GM12872 (cell line): ENCODE results near the gene CDH4.

Experiments
- TF ChIP-seq, protein P1 (sequence below): IDR thresholded peaks from 3 replicates; pipeline ENCODE4 v1.5.1; 2011; ENCODE audit warnings: low read depth, mild to moderate bottlenecking, low read length, moderate library complexity; ENCODE audit not compliant: insufficient read depth

Gene CDH4

GRCh38 chr20:61977419-61977786, 725.3 kb downstream of the CDH4 start:
- TF ChIP-seq, protein P1, sequence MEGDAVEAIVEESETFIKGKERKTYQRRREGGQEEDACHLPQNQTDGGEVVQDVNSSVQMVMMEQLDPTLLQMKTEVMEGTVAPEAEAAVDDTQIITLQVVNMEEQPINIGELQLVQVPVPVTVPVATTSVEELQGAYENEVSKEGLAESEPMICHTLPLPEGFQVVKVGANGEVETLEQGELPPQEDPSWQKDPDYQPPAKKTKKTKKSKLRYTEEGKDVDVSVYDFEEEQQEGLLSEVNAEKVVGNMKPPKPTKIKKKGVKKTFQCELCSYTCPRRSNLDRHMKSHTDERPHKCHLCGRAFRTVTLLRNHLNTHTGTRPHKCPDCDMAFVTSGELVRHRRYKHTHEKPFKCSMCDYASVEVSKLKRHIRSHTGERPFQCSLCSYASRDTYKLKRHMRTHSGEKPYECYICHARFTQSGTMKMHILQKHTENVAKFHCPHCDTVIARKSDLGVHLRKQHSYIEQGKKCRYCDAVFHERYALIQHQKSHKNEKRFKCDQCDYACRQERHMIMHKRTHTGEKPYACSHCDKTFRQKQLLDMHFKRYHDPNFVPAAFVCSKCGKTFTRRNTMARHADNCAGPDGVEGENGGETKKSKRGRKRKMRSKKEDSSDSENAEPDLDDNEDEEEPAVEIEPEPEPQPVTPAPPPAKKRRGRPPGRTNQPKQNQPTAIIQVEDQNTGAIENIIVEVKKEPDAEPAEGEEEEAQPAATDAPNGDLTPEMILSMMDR: no peak

DNA sequence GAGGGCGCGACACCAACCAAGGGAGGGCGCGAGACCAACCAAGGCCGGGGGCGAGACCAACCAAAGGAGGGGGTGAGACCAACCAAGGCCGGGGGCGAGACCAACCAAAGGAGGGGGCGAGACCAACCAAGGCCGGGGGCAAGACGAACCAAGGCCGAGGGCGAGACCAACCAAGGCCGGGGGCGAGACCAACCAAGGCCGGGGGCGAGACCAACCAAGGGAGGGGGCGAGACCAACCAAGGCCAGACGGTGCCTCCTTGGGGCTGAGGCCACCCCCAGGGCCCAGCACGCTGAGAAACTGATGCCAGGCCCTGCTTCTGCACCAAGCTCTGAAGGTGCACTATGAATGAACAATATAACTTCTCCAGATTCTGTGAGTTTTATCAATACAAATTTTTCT, 726.4 kb downstream of the CDH4 start:
- TF ChIP-seq, protein P1: no peak

DNA sequence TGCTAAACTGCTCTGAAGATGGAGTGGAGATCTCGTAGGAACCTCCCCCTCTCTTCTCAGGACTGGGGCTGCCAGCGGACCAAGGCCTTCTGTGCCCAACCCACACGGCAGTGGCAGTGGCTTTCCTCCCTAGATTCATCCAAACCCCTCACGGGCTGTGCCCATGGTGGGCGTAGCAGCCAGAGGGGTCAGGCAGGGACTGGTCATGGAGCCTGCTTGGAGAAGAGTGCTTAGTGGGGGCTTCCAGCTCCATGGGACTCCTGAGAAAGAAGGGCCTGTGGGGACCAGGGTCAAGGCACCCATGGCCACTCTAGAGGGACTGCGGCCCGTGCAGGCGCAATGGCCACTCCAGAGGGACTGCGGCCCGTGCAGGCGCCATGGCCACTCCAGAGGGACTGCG, 727.0 kb downstream of the CDH4 start:
- TF ChIP-seq, protein P1: no peak

GRCh38 chr20:61979701-61980635, 727.9 kb downstream of the CDH4 start:
- TF ChIP-seq, protein P1: no peak

DNA sequence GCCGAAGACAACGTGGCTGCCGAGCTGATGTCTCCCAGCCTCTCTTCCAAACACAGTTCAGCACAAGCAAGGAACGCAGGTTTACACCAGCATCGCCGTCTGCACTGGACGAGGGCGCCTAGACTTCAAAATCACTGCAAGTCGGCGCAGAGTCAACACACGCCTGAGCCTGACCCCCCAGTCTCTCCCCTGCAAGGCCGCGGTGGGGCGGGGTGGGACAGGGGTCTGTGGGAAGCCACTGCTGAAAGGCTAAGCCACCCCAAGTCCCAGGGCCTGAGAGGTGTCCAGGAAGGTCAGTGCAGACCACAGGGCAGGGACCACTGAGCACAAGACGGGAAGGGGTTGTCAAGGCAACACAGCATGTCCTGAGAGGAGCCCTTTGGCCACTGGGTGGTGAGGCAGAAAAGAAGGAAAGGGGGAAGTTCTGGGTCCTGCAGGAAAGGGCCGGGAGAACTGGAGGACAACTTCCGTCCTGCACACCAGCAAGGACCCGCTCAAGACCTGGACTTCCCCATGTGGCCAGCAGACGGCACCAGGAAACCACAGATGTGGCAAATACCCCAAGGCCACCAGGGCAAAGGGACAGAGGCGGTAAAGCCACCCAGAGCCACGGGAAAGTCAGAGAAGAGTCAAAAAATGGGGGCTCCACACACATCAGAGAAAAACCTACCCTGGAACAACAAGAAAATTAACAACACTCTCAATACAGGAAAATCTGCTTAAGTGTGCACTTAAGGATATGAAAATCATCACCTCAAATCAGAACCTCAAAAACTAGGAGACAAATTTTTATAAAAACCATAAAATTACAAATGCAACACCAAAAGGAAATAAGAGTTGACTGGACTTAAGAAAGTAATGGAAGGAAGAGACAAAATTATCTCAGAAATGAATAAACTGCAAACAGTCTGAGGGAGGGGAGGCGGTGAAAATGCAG, 728.9 kb downstream of the CDH4 start:
- TF ChIP-seq, protein P1: peak; percentile 43; the same call in 2 of the 3 replicates

- TF ChIP-seq, protein P1: no peak
These were observed 730.3 kb downstream of the CDH4 start for GRCh38 chr20:61982191-61982950.
